HCT116 (cell line): ENCODE data around the gene CACNA1C.

ENCODE experiments used
- CEBPB ChIP-seq: IDR thresholded peaks from 2 replicates; pipeline ENCODE4 v1.6.1; 2012; ENCODE audit warnings: low read depth
- CTCF ChIP-seq, 3 experiments: fragments of 200-600 bp in 1 of 3; sonication (generic) in 1 of 3; IDR thresholded peaks in 2 of 3; conservative IDR thresholded peaks in 1 of 3; 2 replicates each; pipeline ENCODE4 v1.5.1; 2012 to 2017; ENCODE audit warnings: low read depth in 2 of 3, low read length in 2 of 3, antibody characterized with exemption in 1 of 3, borderline replicate concordance in 1 of 3, control low read depth in 1 of 3, mild to moderate bottlenecking in 1 of 3, mixed read lengths in 1 of 3, mixed run types in 1 of 3, moderate library complexity in 1 of 3; ENCODE audit not compliant: insufficient read depth in 1 of 3
- EGR1 ChIP-seq: IDR thresholded peaks from 2 replicates; pipeline ENCODE4 v1.6.1; 2012; ENCODE audit warnings: low read depth
- ELF1 ChIP-seq: IDR thresholded peaks from 2 replicates; pipeline ENCODE4 v1.6.1; 2012; ENCODE audit warnings: low read depth, borderline replicate concordance
- EZH2 ChIP-seq: fragments of 200-600 bp; sonication (generic); IDR thresholded peaks from 2 replicates; pipeline ENCODE4 v1.6.1; 2017; ENCODE audit warnings: antibody characterized with exemption, mixed run types
- EZH2phosphoT487 ChIP-seq: fragments of 200-600 bp; IDR thresholded peaks from 2 replicates; pipeline ENCODE4 v1.6.1; 2018; ENCODE audit warnings: antibody characterized with exemption, borderline replicate concordance
- FOSL1 ChIP-seq: IDR thresholded peaks from 2 replicates; pipeline ENCODE4 v1.6.1; 2012; ENCODE audit warnings: low read depth
- POLR2A ChIP-seq: IDR thresholded peaks from 2 replicates; pipeline ENCODE4 v1.7.0; 2011; ENCODE audit warnings: borderline replicate concordance; ENCODE audit not compliant: insufficient read depth, insufficient read length; ENCODE audit errors: extremely low read depth
- POLR2AphosphoS5 ChIP-seq: IDR thresholded peaks from 2 replicates; pipeline ENCODE4 v1.6.1; 2011; ENCODE audit warnings: mild to moderate bottlenecking, low read depth, low read length, moderate library complexity
- RAD21 ChIP-seq: IDR thresholded peaks from 2 replicates; pipeline ENCODE4 v1.6.1; 2012; ENCODE audit warnings: low read depth, mild to moderate bottlenecking
- SRF ChIP-seq: IDR thresholded peaks from 2 replicates; pipeline ENCODE4 v1.6.1; 2012; ENCODE audit warnings: low read depth
- ZFX ChIP-seq: fragments of 450-650 bp; IDR thresholded peaks from 2 replicates; pipeline ENCODE4 v1.6.1; 2017
- ZNF274 ChIP-seq: fragments of 200-500 bp; sonication (Bioruptor generic); IDR thresholded peaks from 2 replicates; pipeline ENCODE4 v1.6.1; 2014; ENCODE audit warnings: mild to moderate bottlenecking, low read depth, low read length, inconsistent platforms
- TF ChIP-seq, protein P1 (sequence below): IDR thresholded peaks from 2 replicates; pipeline ENCODE4 v1.6.1; 2012; ENCODE audit warnings: low read depth

- no peak for TF ChIP-seq POLR2A
- TF ChIP-seq ELF1 = no peak
- TF ChIP-seq, protein P1, sequence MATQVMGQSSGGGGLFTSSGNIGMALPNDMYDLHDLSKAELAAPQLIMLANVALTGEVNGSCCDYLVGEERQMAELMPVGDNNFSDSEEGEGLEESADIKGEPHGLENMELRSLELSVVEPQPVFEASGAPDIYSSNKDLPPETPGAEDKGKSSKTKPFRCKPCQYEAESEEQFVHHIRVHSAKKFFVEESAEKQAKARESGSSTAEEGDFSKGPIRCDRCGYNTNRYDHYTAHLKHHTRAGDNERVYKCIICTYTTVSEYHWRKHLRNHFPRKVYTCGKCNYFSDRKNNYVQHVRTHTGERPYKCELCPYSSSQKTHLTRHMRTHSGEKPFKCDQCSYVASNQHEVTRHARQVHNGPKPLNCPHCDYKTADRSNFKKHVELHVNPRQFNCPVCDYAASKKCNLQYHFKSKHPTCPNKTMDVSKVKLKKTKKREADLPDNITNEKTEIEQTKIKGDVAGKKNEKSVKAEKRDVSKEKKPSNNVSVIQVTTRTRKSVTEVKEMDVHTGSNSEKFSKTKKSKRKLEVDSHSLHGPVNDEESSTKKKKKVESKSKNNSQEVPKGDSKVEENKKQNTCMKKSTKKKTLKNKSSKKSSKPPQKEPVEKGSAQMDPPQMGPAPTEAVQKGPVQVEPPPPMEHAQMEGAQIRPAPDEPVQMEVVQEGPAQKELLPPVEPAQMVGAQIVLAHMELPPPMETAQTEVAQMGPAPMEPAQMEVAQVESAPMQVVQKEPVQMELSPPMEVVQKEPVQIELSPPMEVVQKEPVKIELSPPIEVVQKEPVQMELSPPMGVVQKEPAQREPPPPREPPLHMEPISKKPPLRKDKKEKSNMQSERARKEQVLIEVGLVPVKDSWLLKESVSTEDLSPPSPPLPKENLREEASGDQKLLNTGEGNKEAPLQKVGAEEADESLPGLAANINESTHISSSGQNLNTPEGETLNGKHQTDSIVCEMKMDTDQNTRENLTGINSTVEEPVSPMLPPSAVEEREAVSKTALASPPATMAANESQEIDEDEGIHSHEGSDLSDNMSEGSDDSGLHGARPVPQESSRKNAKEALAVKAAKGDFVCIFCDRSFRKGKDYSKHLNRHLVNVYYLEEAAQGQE = no peak
- TF ChIP-seq CTCF (IDR thresholded peaks at IDR 0.05 in 2 of 3, conservative IDR thresholded peaks at IDR 0.05 in 1 of 3; ENCODE audit: borderline replicate concordance in 1 of 3, insufficient read depth in 1 of 3, low read depth in 2 of 3, low read length in 2 of 3) = 0 out of 6 replicates have a peak, but pooled peaks of 1 of the 3 experiments have one; percentile 11
- TF ChIP-seq CEBPB = no peak
- no peak for TF ChIP-seq SRF
- no peak for TF ChIP-seq EGR1
- no peak for TF ChIP-seq EZH2phosphoT487
- no peak for TF ChIP-seq POLR2AphosphoS5
- peak; percentile 33; the same call in 1 of the 2 replicates for TF ChIP-seq RAD21
- TF ChIP-seq ZNF274 = no peak
- TF ChIP-seq EZH2 = no peak
- no peak for TF ChIP-seq ZFX
- no peak for TF ChIP-seq FOSL1
Measured at GRCh38 chr12:2319737-2320506, 267.1 kb downstream of the CACNA1C start.
